ENCODE results near the gene HLA-DOA. TPM values are rescaled to one million over a fixed set of nuclear protein-coding genes. Genes with fewer than 3 reads are reported as not detected.

HLA-DOA gene
- total and polyA plus RNA-seq, 2 of the 8 experiments (the other 6 are each of a cell fraction or from before 2014, with no cell fraction given): 23.7 to 89.0 TPM

DNA sequence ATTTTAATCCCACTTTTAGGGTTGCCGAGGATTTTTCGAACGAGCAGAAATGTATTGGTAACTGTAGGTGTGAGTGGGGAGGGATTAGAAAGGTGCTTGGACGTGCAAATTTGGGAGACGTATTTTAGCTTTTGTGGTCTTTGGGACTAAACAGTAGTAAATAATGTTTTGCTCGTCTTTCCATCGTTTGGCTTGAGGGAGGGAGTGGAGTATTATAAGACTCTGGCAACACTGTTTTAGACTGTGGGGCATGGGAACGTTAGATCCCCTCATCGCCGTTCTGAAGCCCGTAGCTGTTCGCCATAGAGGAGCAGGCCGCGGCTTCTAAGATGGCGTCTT, 38.2 kb downstream of the HLA-DOA start (continued):
- TF ChIP-seq, protein P1, sequence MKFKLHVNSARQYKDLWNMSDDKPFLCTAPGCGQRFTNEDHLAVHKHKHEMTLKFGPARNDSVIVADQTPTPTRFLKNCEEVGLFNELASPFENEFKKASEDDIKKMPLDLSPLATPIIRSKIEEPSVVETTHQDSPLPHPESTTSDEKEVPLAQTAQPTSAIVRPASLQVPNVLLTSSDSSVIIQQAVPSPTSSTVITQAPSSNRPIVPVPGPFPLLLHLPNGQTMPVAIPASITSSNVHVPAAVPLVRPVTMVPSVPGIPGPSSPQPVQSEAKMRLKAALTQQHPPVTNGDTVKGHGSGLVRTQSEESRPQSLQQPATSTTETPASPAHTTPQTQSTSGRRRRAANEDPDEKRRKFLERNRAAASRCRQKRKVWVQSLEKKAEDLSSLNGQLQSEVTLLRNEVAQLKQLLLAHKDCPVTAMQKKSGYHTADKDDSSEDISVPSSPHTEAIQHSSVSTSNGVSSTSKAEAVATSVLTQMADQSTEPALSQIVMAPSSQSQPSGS (IDR thresholded peaks at IDR 0.05; ENCODE audit: low read length): no peak; the same call in 1 of the 2 replicates
- TF ChIP-seq SP1 (IDR thresholded peaks at IDR 0.05; ENCODE audit: low read depth, low read length): no peak
- TF ChIP-seq SP2 (IDR thresholded peaks at IDR 0.05; ENCODE audit: low read length): no peak
- no peak for TF ChIP-seq CEBPB (IDR thresholded peaks at IDR 0.05; ENCODE audit: low read depth, low read length)
- TF ChIP-seq POLR2A (IDR thresholded peaks at IDR 0.05; ENCODE audit: control extremely low read depth in 1 of 2, low read depth in 2 of 2, low read length in 2 of 2): peak in 1 of 2 experiments; percentile 45; a peak in 1 of 3 replicates
- TF ChIP-seq RNF2 (IDR thresholded peaks at IDR 0.05; ENCODE audit: borderline replicate concordance, low read depth, low read length, missing control alignments, poor library complexity, severe bottlenecking): no peak
- TF ChIP-seq CTBP2 (IDR thresholded peaks at IDR 0.05; ENCODE audit: borderline replicate concordance, insufficient read depth, insufficient read length, low read length): no peak
- no peak for TF ChIP-seq SUZ12 (IDR thresholded peaks at IDR 0.05; ENCODE audit: low read length)
- no peak for TF ChIP-seq JUN (IDR thresholded peaks at IDR 0.05; ENCODE audit: low read depth, low read length)
- no peak for TF ChIP-seq KDM5A (IDR thresholded peaks at IDR 0.05; ENCODE audit: low read length)
- TF ChIP-seq NANOG (IDR thresholded peaks at IDR 0.05; ENCODE audit: insufficient read depth, low read depth, low read length, poor library complexity, severe bottlenecking): no peak
- no peak for TF ChIP-seq RXRA (IDR thresholded peaks at IDR 0.05; ENCODE audit: insufficient read depth, low read depth, low read length)
- TF ChIP-seq EGR1 (IDR thresholded peaks at IDR 0.05; ENCODE audit: borderline replicate concordance, low read depth, low read length): no peak
- TF ChIP-seq, protein P2, sequence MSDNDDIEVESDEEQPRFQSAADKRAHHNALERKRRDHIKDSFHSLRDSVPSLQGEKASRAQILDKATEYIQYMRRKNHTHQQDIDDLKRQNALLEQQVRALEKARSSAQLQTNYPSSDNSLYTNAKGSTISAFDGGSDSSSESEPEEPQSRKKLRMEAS (IDR thresholded peaks at IDR 0.05): no peak
- no peak for TF ChIP-seq BACH1 (IDR thresholded peaks at IDR 0.05; ENCODE audit: low read length)
- TF ChIP-seq TAF7 (optimal IDR thresholded peaks at IDR 0.05; ENCODE audit: borderline replicate concordance, low read depth, low read length): no peak
- TF ChIP-seq, protein P3, sequence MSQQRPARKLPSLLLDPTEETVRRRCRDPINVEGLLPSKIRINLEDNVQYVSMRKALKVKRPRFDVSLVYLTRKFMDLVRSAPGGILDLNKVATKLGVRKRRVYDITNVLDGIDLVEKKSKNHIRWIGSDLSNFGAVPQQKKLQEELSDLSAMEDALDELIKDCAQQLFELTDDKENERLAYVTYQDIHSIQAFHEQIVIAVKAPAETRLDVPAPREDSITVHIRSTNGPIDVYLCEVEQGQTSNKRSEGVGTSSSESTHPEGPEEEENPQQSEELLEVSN (IDR thresholded peaks at IDR 0.05): no peak
- no peak for TF ChIP-seq BCL11A (IDR thresholded peaks at IDR 0.05; ENCODE audit: low read depth in 2 of 2, low read length in 2 of 2)
- no peak for TF ChIP-seq ZNF274 (IDR thresholded peaks at IDR 0.05; ENCODE audit: borderline replicate concordance, extremely low read depth, low read length)
- peak; percentile 62 for TF ChIP-seq PHF8 (conservative IDR thresholded peaks at IDR 0.05; ENCODE audit: low read depth, low read length)
- no peak for TF ChIP-seq SIX5 (IDR thresholded peaks at IDR 0.05; ENCODE audit: low read depth, low read length)
- TF ChIP-seq SAP30 (IDR thresholded peaks at IDR 0.05; ENCODE audit: insufficient read depth, insufficient replicate concordance, low read length): peak; percentile 4
- no peak for TF ChIP-seq NRF1 (IDR thresholded peaks at IDR 0.05; ENCODE audit: low read depth, low read length)

Measured in H1 (cell line).